ENCODE measurements around the gene LPP. TPM values are rescaled to one million over a fixed set of nuclear protein-coding genes. Genes with fewer than 3 reads are reported as not detected.

The LPP gene
- total and polyA plus RNA-seq, 2 of the 13 experiments (the other 11 are each of a cell fraction or from before 2014, with no cell fraction given) = 19.2 to 29.9 TPM

- no peak for TF ChIP-seq ZNF280D (CRISPR knock-in tag; IDR thresholded peaks at IDR 0.05)
- no peak for TF ChIP-seq ZSCAN5A (CRISPR knock-in tag; IDR thresholded peaks at IDR 0.05; ENCODE audit: borderline replicate concordance)
- TF ChIP-seq ZNF253 (CRISPR knock-in tag; IDR thresholded peaks at IDR 0.05; ENCODE audit: borderline replicate concordance) = no peak
- no peak for TF ChIP-seq SNRNP70 (IDR thresholded peaks at IDR 0.05; ENCODE audit: low read depth, low read length)
- TF ChIP-seq CSRNP2 (CRISPR knock-in tag; conservative IDR thresholded peaks at IDR 0.05; ENCODE audit: low read depth) = no peak
- no peak for TF ChIP-seq HIVEP1 (CRISPR knock-in tag; IDR thresholded peaks at IDR 0.05)
- no peak for TF ChIP-seq PREB (CRISPR knock-in tag; IDR thresholded peaks at IDR 0.05)
- no peak for TF ChIP-seq ZNF10 (CRISPR knock-in tag; IDR thresholded peaks at IDR 0.05; ENCODE audit: borderline replicate concordance, low read depth)
- no peak for TF ChIP-seq ZBTB8A (CRISPR knock-in tag; IDR thresholded peaks at IDR 0.05; ENCODE audit: borderline replicate concordance, low read depth)
- no peak for TF ChIP-seq XRCC5 (optimal IDR thresholded peaks at IDR 0.05; ENCODE audit: low read length)
- no peak for TF ChIP-seq SMARCC2 (IDR thresholded peaks at IDR 0.05)
- TF ChIP-seq ZNF749 (CRISPR knock-in tag; IDR thresholded peaks at IDR 0.05; ENCODE audit: borderline replicate concordance) = no peak
- no peak for TF ChIP-seq ZNF274 (CRISPR knock-in tag; IDR thresholded peaks at IDR 0.05)
- TF ChIP-seq PHB2 (IDR thresholded peaks at IDR 0.05; ENCODE audit: partially characterized antibody) = no peak
- TF ChIP-seq ZNF572 (CRISPR knock-in tag; IDR thresholded peaks at IDR 0.05) = no peak
- no peak for TF ChIP-seq RAD21 (CRISPR knock-in tag; IDR thresholded peaks at IDR 0.05)
- no peak for TF ChIP-seq DNMT3B (CRISPR knock-in tag; conservative IDR thresholded peaks at IDR 0.05)
- no peak for TF ChIP-seq BRCA1 (CRISPR knock-in tag; IDR thresholded peaks at IDR 0.05)
- no peak for TF ChIP-seq HMGA1 (CRISPR knock-in tag; conservative IDR thresholded peaks at IDR 0.05)
- no peak for TF ChIP-seq RFXAP (CRISPR knock-in tag; IDR thresholded peaks at IDR 0.05; ENCODE audit: borderline replicate concordance)
- TF ChIP-seq MTF2 (CRISPR knock-in tag; IDR thresholded peaks at IDR 0.05; ENCODE audit: borderline replicate concordance) = no peak
Observed at GRCh38 chr3:188518835-188519452, 365.0 kb downstream of the LPP start (continued).
